H1 (cell line): Measurements from ENCODE around the gene STAP2. TPM values are rescaled to one million over a fixed set of nuclear protein-coding genes. Genes with fewer than 3 reads are reported as not detected.

ENCODE experiments used
- CTCF ChIA-PET: fragments of 300-600 bp; sonication (Branson Sonifier 250); formaldehyde crosslinking; loops from one replicate; lab custom pipeline; 2021; ENCODE audit not compliant: partially characterized antibody; lab: Charles Lee
- POLR2A ChIA-PET: fragments of 300-600 bp; sonication (Branson Sonifier 250); formaldehyde crosslinking; loops from one replicate; lab custom pipeline; 2021; ENCODE audit warnings: inconsistent platforms; ENCODE audit not compliant: partially characterized antibody; lab: Charles Lee
- DNase-seq, 2 experiments: peaks; one replicate each; pipeline versions ENCODE4 v3.0.0 to v3.0.0-alpha.2; 2010 to 2022; ENCODE audit warnings: low spot score in 2 of 2, low read depth in 1 of 2, mixed read lengths in 1 of 2
- FAIRE-seq: peaks from 2 replicates; lab custom pipeline; 2011; peaks lifted over from hg19 to GRCh38; lab: Jason Lieb, UNC
- H2AFZ ChIP-seq: 2 replicates; pipeline ENCODE4 v1.8.1; 2012; ENCODE audit warnings: low read length, inconsistent platforms
- H2AK5ac ChIP-seq: 2 replicates; pipeline ENCODE4 v1.6.1; 2013; ENCODE audit warnings: low read depth, low read length
- H2BK120ac ChIP-seq: replicated peaks from 2 replicates; pipeline ENCODE3; 2013; ENCODE audit warnings: low read depth, low read length, inconsistent platforms
- H2BK12ac ChIP-seq: 2 replicates; pipeline ENCODE4 v1.6.1; 2013; ENCODE audit warnings: low read depth, low read length
- H2BK15ac ChIP-seq: 2 replicates; pipeline ENCODE4 v1.6.1; 2013; ENCODE audit warnings: low read length
- H2BK20ac ChIP-seq: 2 replicates; pipeline ENCODE4 v1.6.1; 2013; ENCODE audit warnings: low read length
- H2BK5ac ChIP-seq: 2 replicates; pipeline ENCODE4 v1.6.1; 2013; ENCODE audit warnings: low read depth, low read length
- H3K14ac ChIP-seq: 2 replicates; pipeline ENCODE4 v1.6.1; 2013; ENCODE audit warnings: inconsistent platforms; ENCODE audit not compliant: insufficient read length
- H3K18ac ChIP-seq: 2 replicates; pipeline ENCODE4 v1.6.1; 2013; ENCODE audit warnings: low read length; ENCODE audit errors: extremely low read depth
- H3K23ac ChIP-seq: 2 replicates; pipeline ENCODE4 v1.6.1; 2013; ENCODE audit warnings: inconsistent platforms; ENCODE audit not compliant: insufficient read length
- H3K23me2 ChIP-seq: 2 replicates; pipeline ENCODE4 v1.6.1; 2013; ENCODE audit warnings: low read depth, low read length
- H3K27ac ChIP-seq: 2 replicates; pipeline ENCODE4 v1.6.1; 2011; ENCODE audit warnings: low read depth, low read length, inconsistent platforms
- H3K27me3 ChIP-seq, 4 experiments: replicated peaks in 1 of 4; 1 replicate in 1 of 4; 2 replicates in 3 of 4; pipeline versions ENCODE4 v1.6.1 to v1.8.1; 2011 to 2013; ENCODE audit warnings: low read length in 3 of 4, mild to moderate bottlenecking in 3 of 4, inconsistent platforms in 2 of 4, mixed read lengths in 2 of 4, moderate library complexity in 1 of 4; ENCODE audit not compliant: control insufficient read depth in 3 of 4, insufficient read depth in 3 of 4; ENCODE audit errors: extremely low read depth in 1 of 4
- H3K36me3 ChIP-seq, 4 experiments: 2 replicates each; pipeline versions ENCODE4 v1.6.1 to v1.8.1; 2011 to 2013; ENCODE audit warnings: mild to moderate bottlenecking in 4 of 4, low read length in 3 of 4, moderate library complexity in 2 of 4, control low read depth in 1 of 4, inconsistent platforms in 1 of 4; ENCODE audit not compliant: insufficient read depth in 4 of 4, control insufficient read depth in 2 of 4
- H3K4ac ChIP-seq: replicated peaks from 2 replicates; pipeline ENCODE3; 2013; ENCODE audit warnings: low read length, low read depth, mixed read lengths, inconsistent platforms; ENCODE audit not compliant: insufficient read length
- H3K4me1 ChIP-seq, 4 experiments: replicated peaks in 1 of 4; 1 replicate in 1 of 4; 2 replicates in 3 of 4; pipeline versions ENCODE4 v1.6.1 to v1.8.1; 2011 to 2013; ENCODE audit warnings: low read length in 3 of 4, inconsistent platforms in 2 of 4, mixed read lengths in 1 of 4; ENCODE audit not compliant: insufficient read depth in 4 of 4, control insufficient read depth in 3 of 4
- H3K4me2 ChIP-seq, 2 experiments: 2 replicates each; pipeline versions ENCODE4 v1.6.1 to v1.8.1; 2011 to 2013; ENCODE audit warnings: low read depth in 2 of 2, low read length in 2 of 2, control low read depth in 1 of 2, inconsistent platforms in 1 of 2, mild to moderate bottlenecking in 1 of 2; ENCODE audit not compliant: insufficient read depth in 1 of 2
- H3K4me3 ChIP-seq, 4 experiments: fragments of 200-600, 300-600 bp in 1 of 4; sonication (generic), shearing (Covaris generic), sonication (Bioruptor Twin) in 1 of 4; 2 replicates each; pipeline versions ENCODE4 v1.5.1 to v1.8.1; 2011 to 2016; ENCODE audit warnings: low read length in 4 of 4, low read depth in 3 of 4, control low read depth in 2 of 4, inconsistent platforms in 2 of 4, mild to moderate bottlenecking in 2 of 4, mixed read lengths in 1 of 4, moderate library complexity in 1 of 4; ENCODE audit not compliant: insufficient read depth in 2 of 4; ENCODE audit errors: extremely low read depth in 1 of 4
- H3K56ac ChIP-seq: replicated peaks from 2 replicates; pipeline ENCODE3; 2013; ENCODE audit warnings: low read depth, mild to moderate bottlenecking, mixed read lengths, low read length, inconsistent platforms; ENCODE audit not compliant: insufficient read length
- H3K79me1 ChIP-seq: 2 replicates; pipeline ENCODE4 v1.6.1; 2013; ENCODE audit warnings: low read depth, low read length, control low read depth
- H3K79me2 ChIP-seq, 2 experiments: 2 replicates each; pipeline versions ENCODE4 v1.6.1 to v1.8.1; 2012 to 2013; ENCODE audit warnings: low read length in 2 of 2, mild to moderate bottlenecking in 2 of 2, inconsistent platforms in 1 of 2; ENCODE audit not compliant: insufficient read depth in 2 of 2, control insufficient read depth in 1 of 2
- H3K9ac ChIP-seq, 4 experiments: replicated peaks in 1 of 4; 1 replicate in 1 of 4; 2 replicates in 3 of 4; pipeline versions ENCODE4 v1.6.1 to v1.8.1; 2011 to 2013; ENCODE audit warnings: low read depth in 3 of 4, low read length in 3 of 4, control low read depth in 2 of 4, mild to moderate bottlenecking in 2 of 4, moderate library complexity in 2 of 4, inconsistent platforms in 1 of 4; ENCODE audit errors: extremely low read depth in 1 of 4
- H3K9me3 ChIP-seq, 2 experiments: 2 replicates each; pipeline versions ENCODE4 v1.6.1 to v1.8.1; 2012 to 2013; ENCODE audit warnings: mild to moderate bottlenecking in 2 of 2, moderate library complexity in 2 of 2, control low read depth in 1 of 2, inconsistent platforms in 1 of 2, low read depth in 1 of 2, low read length in 1 of 2, mixed read lengths in 1 of 2; ENCODE audit not compliant: insufficient read depth in 2 of 2
- H4K20me1 ChIP-seq, 2 experiments: replicated peaks in 1 of 2; 2 replicates each; pipeline versions ENCODE3 to v1.8.1; 2011 to 2013; ENCODE audit warnings: inconsistent platforms in 2 of 2, low read length in 2 of 2, mild to moderate bottlenecking in 1 of 2; ENCODE audit not compliant: insufficient read depth in 2 of 2, control insufficient read depth in 1 of 2
- H4K5ac ChIP-seq: 2 replicates; pipeline ENCODE4 v1.6.1; 2013; ENCODE audit warnings: low read length, low read depth, mixed read lengths, inconsistent platforms; ENCODE audit not compliant: insufficient read length
- H4K8ac ChIP-seq: 2 replicates; pipeline ENCODE4 v1.8.0; 2013; ENCODE audit warnings: mild to moderate bottlenecking, moderate library complexity, low read length, inconsistent platforms; ENCODE audit not compliant: insufficient read depth; ENCODE audit errors: extremely low read depth
- H4K91ac ChIP-seq: replicated peaks from 2 replicates; pipeline ENCODE3; 2013; ENCODE audit warnings: low read length, mixed read lengths, inconsistent platforms; ENCODE audit not compliant: insufficient read length
- EZH2 ChIP-seq: fragments of 200-600 bp; sonication (generic); IDR thresholded peaks from 2 replicates; pipeline ENCODE4 v1.7.1; 2012; ENCODE audit warnings: low read depth, mild to moderate bottlenecking, moderate library complexity, low read length, inconsistent platforms; ENCODE audit not compliant: severe bottlenecking
- GTF2F1 ChIP-seq: IDR thresholded peaks from 2 replicates; pipeline ENCODE4 v1.6.1; 2012; ENCODE audit warnings: low read depth, low read length, improper control_type of control experiment, borderline replicate concordance
- JUN ChIP-seq: IDR thresholded peaks from 2 replicates; pipeline ENCODE4 v1.6.1; 2011; ENCODE audit warnings: low read depth, mild to moderate bottlenecking, improper control_type of control experiment, low read length
- TAF1 ChIP-seq: IDR thresholded peaks from 2 replicates; pipeline ENCODE4 v1.6.1; 2011; ENCODE audit warnings: mild to moderate bottlenecking, low read depth, low read length
- YY1 ChIP-seq: IDR thresholded peaks from 2 replicates; pipeline ENCODE4 v1.6.1; 2011; ENCODE audit warnings: low read depth, mild to moderate bottlenecking, low read length
- WGBS, 2 experiments: shearing (Covaris generic) in 1 of 2; methylation state at CpG; one replicate each; pipeline versions ENCODE4 v1.1.6 to v1.1.7; 2013 to 2015; ENCODE audit warnings: low lambda C conversion rate in 2 of 2, mixed read lengths in 2 of 2, inconsistent platforms in 1 of 2, low coverage in 1 of 2, missing lambda C conversion rate in 1 of 2; ENCODE audit not compliant: insufficient replicate concordance in 2 of 2, insufficient coverage in 1 of 2, insufficient read length in 1 of 2; ENCODE audit errors: extremely low coverage in 1 of 2, missing lambda C conversion rate in 1 of 2; 5-methylcytosine and 5-hydroxymethylcytosine counted together
- polyA plus RNA-seq, 7 experiments: library from polyadenylated mRNA; depleted of rRNA in 3 of 7; stranded (reverse) in 5 of 7; unstranded in 2 of 7; fragments of >200 nt in 5 of 7; fragments of 200-250 nt in 2 of 7; gene quantifications; 1 replicate in 5 of 7; 2 replicates in 1 of 7; 4 replicates in 1 of 7; pipeline versions ENCODE4 v1.2.1 to v1.2.3, GENCODE V29; 2011 to 2013; ENCODE audit warnings: missing spikeins in 2 of 7, mixed read lengths in 2 of 7
- total RNA-seq: library from RNA; stranded (reverse); fragmentation: NEBNext Ultra II Directional; extraction: Animal tissue kit (Norgen Biotek cat#: 25700); gene quantifications from 2 replicates; pipeline ENCODE4 v1.2.1, GENCODE V29; 2021

The STAP2 gene
- total and polyA plus RNA-seq, 2 of the 8 experiments (the other 6 are each of a cell fraction or from before 2014, with no cell fraction given): 15.3 to 37.3 TPM

- Histone ChIP-seq H2AFZ (no peak overlapping the region), H3K27me3 (no peaks in the 10 kb centered on the region), H2AK5ac (no peak overlapping the region), H3K14ac (no peak overlapping the region), H4K91ac (no peak overlapping the region), H3K23ac (no peak overlapping the region), H3K79me1 (no peaks in the 10 kb centered on the region), H2BK12ac (no peak overlapping the region), H3K4ac (no peak overlapping the region), H3K4me1 (peaks cover 0 to 13% (median 4%) of the 10 kb centered on the region in 4 experiments; a peak in 5 of 7 replicates), H4K8ac (no peak overlapping the region), H4K5ac (no peak overlapping the region), H3K9me3 (no peaks in the 10 kb centered on the region), H2BK120ac (no peak overlapping the region), H4K20me1 (peaks cover 0 to 10% of the 10 kb centered on the region in 2 experiments), H3K79me2 (peaks cover 0 to 5% of the 10 kb centered on the region in 2 experiments; a peak in 1 of 4 replicates), H3K56ac (no peak overlapping the region), H3K18ac (no peak overlapping the region), H2BK20ac (no peak overlapping the region), H2BK5ac (no peak overlapping the region), H3K4me3 (no peak overlapping the region), H3K9ac (no peak overlapping the region), H3K36me3 (peaks cover 0 to 16% (median 5%) of the 10 kb centered on the region in 4 experiments; a peak in 5 of 8 replicates), H3K23me2 (peaks cover 10% of the 10 kb centered on the region), H2BK15ac (no peak overlapping the region), H3K27ac (no peak overlapping the region), H3K4me2 (no peak overlapping the region)
- FAIRE-seq: no peak
- WGBS, 2 experiments: 94% methylated on average over 6 of the region's 6 CpGs; no CpG with 5 or more reads in 1 of the 2 experiments
- ChIA-PET CTCF (interaction anchor here (0.6 to 20.4 kb wide), 8 partner anchors 9 to 322 kb away, joined by 3 to 311 read pairs (median 3); partner anchors contain the start of gene SHD), POLR2A (interaction anchor here (1.6 to 5.6 kb wide), 3 partner anchors 15 to 78 kb away, joined by 7 to 72 read pairs (median 36); no protein-coding TSS in a partner anchor)
- TF ChIP-seq GTF2F1 (no peak), YY1 (no peak), JUN (no peak), EZH2 (no peak), TAF1 (no peak)
- DNase-seq: no peak
Measured at GRCh38 chr19:4346020-4346383, 7.4 kb upstream of the STAP2 start.
